SK-N-SH treated with all-trans-retinoic acid at 6 μM for 48 hours (cell line): Measurements from ENCODE around the gene TMEM143.

Experiments used
- ATAC-seq: fragments of 200-7000 bp; cut with Tn5 transposase; 3 replicates; pipeline ENCODE4 v1.9.1; 2020; ENCODE audit warnings: mild to moderate bottlenecking, moderate library complexity
- ARNTL ChIP-seq: fragments of 450-650 bp; formaldehyde crosslinking; IDR thresholded peaks from 2 replicates; pipeline ENCODE4 v1.5.0; 2020; ENCODE audit warnings: low read depth, mild to moderate bottlenecking, moderate library complexity, borderline replicate concordance
- BACH2 ChIP-seq: fragments of 250-450 bp; sonication (Bioruptor Pico); IDR thresholded peaks from 2 replicates; pipeline ENCODE4 v1.9.0; 2021; ENCODE audit warnings: mild to moderate bottlenecking, borderline replicate concordance
- CSDC2 ChIP-seq: fragments of 250-450 bp; sonication (Bioruptor Pico); IDR thresholded peaks from 2 replicates; pipeline ENCODE4 v1.5.0; 2020; ENCODE audit warnings: mild to moderate bottlenecking, moderate library complexity
- ESRRG ChIP-seq: fragments of 250-450 bp; sonication (Bioruptor Pico); IDR thresholded peaks from 2 replicates; pipeline ENCODE4 v1.6.1; 2021; ENCODE audit warnings: mild to moderate bottlenecking
- GLIS3 ChIP-seq: fragments of 250-450 bp; sonication (Bioruptor Pico); IDR thresholded peaks from 2 replicates; pipeline ENCODE4 v1.5.0; 2020; ENCODE audit warnings: mild to moderate bottlenecking, moderate library complexity
- ISL1 ChIP-seq: fragments of 250-450 bp; sonication (Bioruptor Pico); IDR thresholded peaks from 2 replicates; pipeline ENCODE4 v2.1.2; 2022; ENCODE audit warnings: mild to moderate bottlenecking, moderate library complexity
- OSR1 ChIP-seq: fragments of 250-450 bp; sonication (Bioruptor Pico); IDR thresholded peaks from 2 replicates; pipeline ENCODE4 v1.8.0; 2022; ENCODE audit warnings: moderate library complexity, mild to moderate bottlenecking, inconsistent platforms
- PPARA ChIP-seq: fragments of 250-450 bp; sonication (Bioruptor Pico); IDR thresholded peaks from 2 replicates; pipeline ENCODE4 v1.5.0; 2020; ENCODE audit warnings: mild to moderate bottlenecking, borderline replicate concordance
- RARB ChIP-seq: fragments of 250-450 bp; sonication (Bioruptor Pico); IDR thresholded peaks from 2 replicates; pipeline ENCODE4 v1.8.0; 2021; ENCODE audit warnings: mild to moderate bottlenecking, moderate library complexity
- SNAI2 ChIP-seq: fragments of 250-450 bp; sonication (Bioruptor Pico); IDR thresholded peaks from 2 replicates; pipeline ENCODE4 v1.5.0; 2020; ENCODE audit warnings: mild to moderate bottlenecking, moderate library complexity
- TOX ChIP-seq: fragments of 250-450 bp; sonication (Bioruptor Pico); IDR thresholded peaks from 2 replicates; pipeline ENCODE4 v1.8.0; 2021; ENCODE audit warnings: mild to moderate bottlenecking, moderate library complexity, borderline replicate concordance
- ZC3H10 ChIP-seq: fragments of 250-450 bp; sonication (Bioruptor Pico); IDR thresholded peaks from 2 replicates; pipeline ENCODE4 v1.5.1; 2021; ENCODE audit warnings: mild to moderate bottlenecking, moderate library complexity
- ZFP3 ChIP-seq: fragments of 250-450 bp; sonication (Bioruptor Pico); IDR thresholded peaks from 2 replicates; pipeline ENCODE4 v1.5.0; 2020; ENCODE audit warnings: mild to moderate bottlenecking, moderate library complexity
- ZFP30 ChIP-seq: fragments of 450-650 bp; formaldehyde crosslinking; IDR thresholded peaks from 2 replicates; pipeline ENCODE4 v1.5.0; 2022; ENCODE audit warnings: mild to moderate bottlenecking, moderate library complexity
- ZNF565 ChIP-seq: fragments of 450-650 bp; formaldehyde crosslinking; conservative IDR thresholded peaks from 2 replicates; pipeline ENCODE4 v1.5.0; 2020; ENCODE audit warnings: low read depth, mild to moderate bottlenecking, moderate library complexity
- ZNF70 ChIP-seq: fragments of 450-650 bp; formaldehyde crosslinking; IDR thresholded peaks from 2 replicates; pipeline ENCODE4 v1.5.0; 2020; ENCODE audit warnings: mild to moderate bottlenecking, moderate library complexity
- ZNF8 ChIP-seq: fragments of 450-650 bp; formaldehyde crosslinking; IDR thresholded peaks from 2 replicates; pipeline ENCODE4 v1.5.0; 2020; ENCODE audit warnings: mild to moderate bottlenecking, moderate library complexity
- TF ChIP-seq, protein P1 (sequence below): fragments of 250-450 bp; sonication (Bioruptor Pico); IDR thresholded peaks from 2 replicates; pipeline ENCODE4 v1.5.0; 2020; ENCODE audit warnings: mild to moderate bottlenecking, moderate library complexity
- TF ChIP-seq, protein P2 (sequence below): fragments of 250-450 bp; sonication (Bioruptor Pico); IDR thresholded peaks from 2 replicates; pipeline ENCODE4 v1.8.0; 2020; ENCODE audit warnings: mild to moderate bottlenecking, moderate library complexity, borderline replicate concordance
- TF ChIP-seq, protein P3 (sequence below): fragments of 250-450 bp; sonication (Bioruptor Pico); IDR thresholded peaks from 2 replicates; pipeline ENCODE4 v1.5.1; 2020; ENCODE audit warnings: low read depth, mild to moderate bottlenecking, moderate library complexity
- TF ChIP-seq, protein P4 (sequence below): fragments of 250-450 bp; sonication (Bioruptor Pico); IDR thresholded peaks from 2 replicates; pipeline ENCODE4 v1.8.0; 2021; ENCODE audit warnings: low read depth, mild to moderate bottlenecking, moderate library complexity, borderline replicate concordance
- TF ChIP-seq, protein P5 (sequence below): fragments of 250-450 bp; sonication (Bioruptor Pico); IDR thresholded peaks from 2 replicates; pipeline ENCODE4 v1.5.1; 2021; ENCODE audit warnings: mild to moderate bottlenecking, moderate library complexity

Gene TMEM143

DNA sequence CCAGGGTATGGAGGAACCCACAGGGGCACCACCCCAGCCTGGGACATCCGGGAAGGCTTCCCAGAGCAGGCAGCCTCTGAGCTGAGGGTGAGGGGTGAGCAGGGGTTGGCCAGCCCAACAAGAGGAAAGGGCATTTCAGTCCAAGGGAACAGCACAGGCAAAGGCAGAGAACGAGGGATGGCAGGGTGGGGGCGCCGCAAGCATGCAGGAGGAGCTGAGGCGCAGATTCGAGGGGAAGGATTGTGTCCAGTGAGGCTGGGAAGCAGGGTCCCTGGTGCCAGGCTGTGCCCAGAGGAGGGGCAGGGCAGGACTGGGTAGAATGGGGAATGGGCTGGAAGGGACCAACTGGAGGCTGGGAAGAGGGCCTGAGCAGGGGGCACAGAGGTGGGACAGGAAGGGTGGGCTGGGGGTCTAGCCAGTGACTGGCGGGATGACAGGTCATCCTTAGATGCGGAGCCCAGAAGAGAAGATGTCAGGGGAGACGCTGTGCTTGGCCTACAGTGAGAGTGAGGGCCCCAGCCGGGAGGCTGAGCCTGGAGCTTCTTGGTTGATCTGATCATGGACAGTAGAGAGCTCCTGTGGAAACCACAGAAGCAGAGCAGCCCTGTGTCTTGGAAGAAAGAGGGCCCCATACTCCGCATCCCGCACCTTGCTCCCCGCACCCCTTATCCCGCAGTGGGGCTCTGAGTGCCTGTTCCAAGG is 24.8 kb downstream of the TMEM143 start:
- ATAC-seq, result no peak
- TF ChIP-seq ARNTL (CRISPR knock-in tag) (no peak), ZFP3 (CRISPR knock-in tag) (no peak), BACH2 (CRISPR knock-in tag) (no peak), CSDC2 (CRISPR knock-in tag) (no peak), TOX (no peak), GLIS3 (CRISPR knock-in tag) (no peak), SNAI2 (CRISPR knock-in tag) (no peak), RARB (CRISPR knock-in tag) (no peak)
- TF ChIP-seq, protein P1, sequence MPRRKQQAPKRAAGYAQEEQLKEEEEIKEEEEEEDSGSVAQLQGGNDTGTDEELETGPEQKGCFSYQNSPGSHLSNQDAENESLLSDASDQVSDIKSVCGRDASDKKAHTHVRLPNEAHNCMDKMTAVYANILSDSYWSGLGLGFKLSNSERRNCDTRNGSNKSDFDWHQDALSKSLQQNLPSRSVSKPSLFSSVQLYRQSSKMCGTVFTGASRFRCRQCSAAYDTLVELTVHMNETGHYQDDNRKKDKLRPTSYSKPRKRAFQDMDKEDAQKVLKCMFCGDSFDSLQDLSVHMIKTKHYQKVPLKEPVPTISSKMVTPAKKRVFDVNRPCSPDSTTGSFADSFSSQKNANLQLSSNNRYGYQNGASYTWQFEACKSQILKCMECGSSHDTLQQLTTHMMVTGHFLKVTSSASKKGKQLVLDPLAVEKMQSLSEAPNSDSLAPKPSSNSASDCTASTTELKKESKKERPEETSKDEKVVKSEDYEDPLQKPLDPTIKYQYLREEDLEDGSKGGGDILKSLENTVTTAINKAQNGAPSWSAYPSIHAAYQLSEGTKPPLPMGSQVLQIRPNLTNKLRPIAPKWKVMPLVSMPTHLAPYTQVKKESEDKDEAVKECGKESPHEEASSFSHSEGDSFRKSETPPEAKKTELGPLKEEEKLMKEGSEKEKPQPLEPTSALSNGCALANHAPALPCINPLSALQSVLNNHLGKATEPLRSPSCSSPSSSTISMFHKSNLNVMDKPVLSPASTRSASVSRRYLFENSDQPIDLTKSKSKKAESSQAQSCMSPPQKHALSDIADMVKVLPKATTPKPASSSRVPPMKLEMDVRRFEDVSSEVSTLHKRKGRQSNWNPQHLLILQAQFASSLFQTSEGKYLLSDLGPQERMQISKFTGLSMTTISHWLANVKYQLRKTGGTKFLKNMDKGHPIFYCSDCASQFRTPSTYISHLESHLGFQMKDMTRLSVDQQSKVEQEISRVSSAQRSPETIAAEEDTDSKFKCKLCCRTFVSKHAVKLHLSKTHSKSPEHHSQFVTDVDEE (CRISPR knock-in tag), result no peak
- TF ChIP-seq, protein P2, sequence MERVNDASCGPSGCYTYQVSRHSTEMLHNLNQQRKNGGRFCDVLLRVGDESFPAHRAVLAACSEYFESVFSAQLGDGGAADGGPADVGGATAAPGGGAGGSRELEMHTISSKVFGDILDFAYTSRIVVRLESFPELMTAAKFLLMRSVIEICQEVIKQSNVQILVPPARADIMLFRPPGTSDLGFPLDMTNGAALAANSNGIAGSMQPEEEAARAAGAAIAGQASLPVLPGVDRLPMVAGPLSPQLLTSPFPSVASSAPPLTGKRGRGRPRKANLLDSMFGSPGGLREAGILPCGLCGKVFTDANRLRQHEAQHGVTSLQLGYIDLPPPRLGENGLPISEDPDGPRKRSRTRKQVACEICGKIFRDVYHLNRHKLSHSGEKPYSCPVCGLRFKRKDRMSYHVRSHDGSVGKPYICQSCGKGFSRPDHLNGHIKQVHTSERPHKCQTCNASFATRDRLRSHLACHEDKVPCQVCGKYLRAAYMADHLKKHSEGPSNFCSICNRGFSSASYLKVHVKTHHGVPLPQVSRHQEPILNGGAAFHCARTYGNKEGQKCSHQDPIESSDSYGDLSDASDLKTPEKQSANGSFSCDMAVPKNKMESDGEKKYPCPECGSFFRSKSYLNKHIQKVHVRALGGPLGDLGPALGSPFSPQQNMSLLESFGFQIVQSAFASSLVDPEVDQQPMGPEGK (CRISPR knock-in tag), result no peak
- TF ChIP-seq, protein P3, sequence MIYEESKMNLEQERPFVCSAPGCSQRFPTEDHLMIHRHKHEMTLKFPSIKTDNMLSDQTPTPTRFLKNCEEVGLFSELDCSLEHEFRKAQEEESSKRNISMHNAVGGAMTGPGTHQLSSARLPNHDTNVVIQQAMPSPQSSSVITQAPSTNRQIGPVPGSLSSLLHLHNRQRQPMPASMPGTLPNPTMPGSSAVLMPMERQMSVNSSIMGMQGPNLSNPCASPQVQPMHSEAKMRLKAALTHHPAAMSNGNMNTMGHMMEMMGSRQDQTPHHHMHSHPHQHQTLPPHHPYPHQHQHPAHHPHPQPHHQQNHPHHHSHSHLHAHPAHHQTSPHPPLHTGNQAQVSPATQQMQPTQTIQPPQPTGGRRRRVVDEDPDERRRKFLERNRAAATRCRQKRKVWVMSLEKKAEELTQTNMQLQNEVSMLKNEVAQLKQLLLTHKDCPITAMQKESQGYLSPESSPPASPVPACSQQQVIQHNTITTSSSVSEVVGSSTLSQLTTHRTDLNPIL (CRISPR knock-in tag), result no peak
- TF ChIP-seq, protein P4, sequence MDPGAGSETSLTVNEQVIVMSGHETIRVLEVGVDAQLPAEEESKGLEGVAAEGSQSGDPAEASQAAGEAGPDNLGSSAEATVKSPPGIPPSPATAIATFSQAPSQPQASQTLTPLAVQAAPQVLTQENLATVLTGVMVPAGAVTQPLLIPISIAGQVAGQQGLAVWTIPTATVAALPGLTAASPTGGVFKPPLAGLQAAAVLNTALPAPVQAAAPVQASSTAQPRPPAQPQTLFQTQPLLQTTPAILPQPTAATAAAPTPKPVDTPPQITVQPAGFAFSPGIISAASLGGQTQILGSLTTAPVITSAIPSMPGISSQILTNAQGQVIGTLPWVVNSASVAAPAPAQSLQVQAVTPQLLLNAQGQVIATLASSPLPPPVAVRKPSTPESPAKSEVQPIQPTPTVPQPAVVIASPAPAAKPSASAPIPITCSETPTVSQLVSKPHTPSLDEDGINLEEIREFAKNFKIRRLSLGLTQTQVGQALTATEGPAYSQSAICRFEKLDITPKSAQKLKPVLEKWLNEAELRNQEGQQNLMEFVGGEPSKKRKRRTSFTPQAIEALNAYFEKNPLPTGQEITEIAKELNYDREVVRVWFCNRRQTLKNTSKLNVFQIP (CRISPR knock-in tag), result no peak
- TF ChIP-seq, protein P5, sequence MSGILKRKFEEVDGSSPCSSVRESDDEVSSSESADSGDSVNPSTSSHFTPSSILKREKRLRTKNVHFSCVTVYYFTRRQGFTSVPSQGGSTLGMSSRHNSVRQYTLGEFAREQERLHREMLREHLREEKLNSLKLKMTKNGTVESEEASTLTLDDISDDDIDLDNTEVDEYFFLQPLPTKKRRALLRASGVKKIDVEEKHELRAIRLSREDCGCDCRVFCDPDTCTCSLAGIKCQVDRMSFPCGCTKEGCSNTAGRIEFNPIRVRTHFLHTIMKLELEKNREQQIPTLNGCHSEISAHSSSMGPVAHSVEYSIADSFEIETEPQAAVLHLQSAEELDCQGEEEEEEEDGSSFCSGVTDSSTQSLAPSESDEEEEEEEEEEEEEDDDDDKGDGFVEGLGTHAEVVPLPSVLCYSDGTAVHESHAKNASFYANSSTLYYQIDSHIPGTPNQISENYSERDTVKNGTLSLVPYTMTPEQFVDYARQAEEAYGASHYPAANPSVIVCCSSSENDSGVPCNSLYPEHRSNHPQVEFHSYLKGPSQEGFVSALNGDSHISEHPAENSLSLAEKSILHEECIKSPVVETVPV (CRISPR knock-in tag), result no peak

DNA sequence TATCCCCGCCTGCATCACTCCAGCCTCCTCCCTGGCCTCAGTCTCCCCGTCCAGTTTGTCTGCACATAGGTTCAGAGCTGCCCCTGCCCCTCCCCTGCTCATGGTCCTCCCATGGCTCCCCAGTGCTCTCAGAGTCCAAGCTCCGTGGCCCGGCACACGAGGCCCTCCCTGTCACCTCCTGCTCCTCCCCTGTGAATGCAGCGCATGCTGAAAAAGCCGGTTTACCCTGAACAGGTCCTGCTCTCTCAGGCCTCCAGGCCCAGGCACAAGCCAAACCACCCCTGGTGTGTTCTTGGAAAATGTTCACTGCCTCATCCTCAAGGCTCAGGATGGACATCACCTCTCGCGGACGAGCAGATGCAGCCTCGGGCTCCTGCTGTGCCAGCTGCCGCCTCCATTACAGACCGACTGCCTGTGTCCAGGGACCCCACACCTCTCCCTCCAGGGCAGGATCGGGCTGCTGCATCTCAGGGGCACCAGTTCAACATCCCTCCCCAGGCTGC is 25.4 kb downstream of the TMEM143 start:
- ATAC-seq, result no peak
- TF ChIP-seq ZNF70 (CRISPR knock-in tag) (no peak), ZNF8 (CRISPR knock-in tag) (no peak), ZFP30 (CRISPR knock-in tag) (no peak), ISL1 (CRISPR knock-in tag) (no peak), ZNF565 (CRISPR knock-in tag) (no peak), ESRRG (CRISPR knock-in tag) (no peak), OSR1 (CRISPR knock-in tag) (no peak), ZC3H10 (CRISPR knock-in tag) (no peak), GLIS3 (CRISPR knock-in tag) (no peak), PPARA (no peak), ZFP3 (CRISPR knock-in tag) (no peak)
- TF ChIP-seq, protein P1 (CRISPR knock-in tag), result no peak
- TF ChIP-seq, protein P4 (CRISPR knock-in tag), result no peak
- TF ChIP-seq, protein P3 (CRISPR knock-in tag), result no peak
